HG02623 (cell line): ENCODE data around the gene CCDC39.

Source experiments
- ATAC-seq: cut with Tn5 transposase; IDR thresholded peaks from one replicate; pipeline ENCODE4 v1.9.1; 2021; ENCODE audit warnings: moderate library complexity; ENCODE audit not compliant: unreplicated experiment

CCDC39 gene

DNA sequence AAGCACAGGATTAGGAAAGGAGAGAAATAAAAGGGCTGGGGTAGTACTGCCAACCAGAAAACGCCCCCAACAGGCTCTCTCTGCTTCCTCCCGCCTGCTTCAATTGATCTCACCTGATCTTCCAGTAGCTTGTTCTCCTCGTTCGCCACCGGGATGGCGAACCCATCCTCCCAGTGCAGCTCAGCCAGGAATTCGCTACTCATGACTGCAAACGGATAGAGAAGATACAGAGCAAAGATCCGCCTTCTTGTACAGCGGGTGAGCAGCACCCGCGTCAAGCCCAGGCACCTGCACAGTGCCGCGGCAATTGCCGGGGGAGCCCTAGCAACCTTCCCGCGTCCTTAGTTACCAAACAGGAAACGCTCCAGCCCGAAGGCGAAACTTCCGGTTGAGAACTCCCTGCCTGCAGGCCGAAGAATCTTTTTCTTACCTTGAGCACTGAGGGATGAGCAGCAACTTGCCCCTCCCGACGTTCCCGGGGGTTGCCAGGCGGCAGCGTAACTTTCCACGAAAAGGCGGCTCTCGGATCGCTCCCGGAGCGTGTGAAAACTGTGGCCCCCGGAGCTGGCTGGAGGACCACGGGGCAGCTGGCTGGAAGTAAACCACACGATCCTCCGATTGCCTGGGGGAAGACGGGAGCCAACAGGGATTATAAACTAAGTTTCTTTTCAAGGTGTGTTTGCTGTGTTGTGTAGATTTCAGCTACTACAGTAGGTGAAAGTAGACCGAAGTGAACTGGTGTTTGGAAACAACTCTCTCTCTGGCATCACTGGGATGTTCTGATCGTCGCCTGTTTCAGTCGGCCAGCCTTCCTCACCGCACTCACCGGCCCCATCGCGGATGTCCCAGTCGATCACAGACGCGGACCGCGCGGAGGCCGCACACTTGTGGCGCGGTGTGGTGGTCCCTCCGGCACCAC lies at the start of gene CCDC39:
Gene CCDC39 (minus strand): TSS at position 312 of the 919 bp plus-strand sequence. CDS start 109 bp downstream, at position 203.
- ATAC-seq, result peak; percentile 97

DNA sequence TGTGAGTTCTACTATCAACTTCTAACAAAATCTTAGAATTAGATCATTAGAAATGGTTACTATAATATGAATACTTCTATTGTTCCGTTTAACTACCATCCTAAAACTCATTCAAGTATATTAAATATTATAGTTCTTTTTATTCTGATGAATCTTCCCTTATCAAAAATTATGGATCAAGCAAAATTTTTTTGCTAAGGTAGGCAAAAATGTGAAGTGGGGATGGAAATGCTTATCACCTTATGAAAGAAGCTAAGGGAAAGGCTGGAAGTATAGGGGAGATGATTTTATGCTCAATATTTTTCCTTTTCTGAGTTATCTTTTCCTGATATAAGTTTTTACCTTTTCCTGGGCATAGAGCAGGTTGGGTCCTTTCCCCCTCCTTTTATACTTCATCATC lies 40.7 kb upstream of the CCDC39 start:
- no peak for ATAC-seq

DNA sequence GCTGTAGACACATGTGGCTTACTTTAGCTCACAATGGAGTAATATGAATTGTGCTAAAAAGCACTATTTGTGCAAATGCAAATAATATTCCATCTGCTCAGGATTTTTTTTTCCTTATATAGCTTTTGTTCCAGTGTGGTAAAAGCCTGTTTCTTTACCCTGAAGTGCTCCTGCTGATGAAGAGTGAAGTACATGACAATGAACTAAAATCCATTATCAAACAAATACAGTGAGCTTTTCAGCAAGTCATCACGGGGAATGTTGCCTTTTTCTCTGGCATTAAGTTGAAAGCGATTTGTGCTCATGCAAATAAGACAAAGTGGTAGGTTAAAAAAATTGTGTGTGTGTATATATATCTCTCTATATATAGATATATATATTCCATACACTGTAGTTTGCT lies 28.6 kb upstream of the CCDC39 start:
- ATAC-seq, result no peak

DNA sequence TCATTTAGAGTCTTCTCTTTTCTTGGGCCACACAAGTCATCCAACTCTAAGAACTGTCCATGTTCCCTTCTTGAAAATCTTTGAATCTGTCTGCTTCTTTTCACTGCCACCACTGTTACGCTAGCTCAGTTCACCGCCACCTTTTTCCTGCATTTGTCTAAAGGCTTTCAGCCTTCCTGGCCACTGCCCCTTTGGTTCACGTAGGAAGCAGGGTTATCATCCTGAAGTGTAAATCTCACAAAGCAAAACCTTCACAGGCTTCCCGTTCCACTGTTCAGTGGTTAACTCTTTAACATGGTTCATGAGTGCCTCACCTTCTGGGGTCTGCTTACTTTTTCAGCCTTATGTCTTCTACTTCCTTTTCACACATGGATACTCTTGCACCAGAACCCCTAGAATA lies 26.3 kb upstream of the CCDC39 start:
- no peak for ATAC-seq

DNA sequence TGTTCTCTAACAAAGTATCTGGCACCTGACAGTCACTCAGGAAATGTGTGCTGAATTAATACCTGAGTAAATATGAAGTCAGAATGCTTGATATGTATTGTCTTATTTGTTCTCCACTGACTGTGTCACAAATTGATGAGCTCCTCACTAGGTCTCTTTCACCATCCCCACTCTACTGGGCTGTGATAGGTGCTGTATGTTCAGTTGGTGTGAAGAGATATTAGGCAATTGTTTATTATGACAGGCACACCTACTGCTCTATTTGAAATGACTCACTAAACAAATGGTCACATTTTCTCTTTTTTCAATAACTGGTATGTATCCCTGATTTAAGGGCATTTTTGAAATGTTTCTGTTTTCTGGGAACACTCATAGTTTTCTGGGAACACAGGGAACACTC lies 25.2 kb upstream of the CCDC39 start:
- ATAC-seq, result no peak

DNA sequence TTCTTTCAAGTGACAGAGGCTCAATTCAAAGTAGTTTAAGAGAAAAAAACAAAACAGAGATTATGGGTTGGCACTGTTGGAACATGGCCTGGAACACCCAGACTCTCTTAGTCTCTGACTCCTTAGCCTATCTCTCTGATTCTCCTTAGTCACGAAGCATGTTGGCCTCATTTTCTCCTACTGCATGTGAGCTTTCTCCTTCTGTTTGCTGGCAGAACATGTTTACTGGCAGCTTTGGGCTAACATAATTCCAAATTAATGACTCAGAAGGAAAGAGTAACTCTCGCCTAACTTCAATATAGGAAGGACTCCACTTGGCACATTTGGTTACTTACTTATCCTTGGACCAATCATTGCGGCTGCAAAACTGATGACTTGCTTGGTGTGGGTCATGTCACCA lies 21.7 kb upstream of the CCDC39 start:
- ATAC-seq, result no peak

DNA sequence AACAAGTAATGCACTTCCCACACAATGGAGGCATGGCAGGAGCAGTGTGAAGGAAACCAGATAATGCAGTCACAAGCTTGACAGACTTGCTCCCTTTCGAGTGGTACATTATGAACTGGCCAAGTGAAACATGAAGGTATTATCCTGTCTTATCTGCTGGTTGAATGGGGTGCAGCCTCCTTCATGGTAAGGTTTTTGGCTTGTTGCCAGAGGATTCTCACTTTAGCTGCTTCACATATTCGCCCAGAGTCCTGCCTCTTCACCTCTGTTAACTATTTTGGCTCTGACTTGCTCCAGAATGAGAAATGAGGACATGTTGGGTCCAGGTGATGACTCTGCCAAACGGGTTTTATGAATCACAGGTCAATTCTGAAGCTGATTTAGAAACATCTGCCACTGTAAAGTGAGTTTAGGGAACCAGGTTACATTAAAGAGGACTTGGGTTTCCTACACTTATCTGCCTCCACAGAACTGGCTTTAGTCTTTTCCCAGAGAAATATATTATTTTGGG lies 19.5 kb upstream of the CCDC39 start:
- ATAC-seq, result no peak

DNA sequence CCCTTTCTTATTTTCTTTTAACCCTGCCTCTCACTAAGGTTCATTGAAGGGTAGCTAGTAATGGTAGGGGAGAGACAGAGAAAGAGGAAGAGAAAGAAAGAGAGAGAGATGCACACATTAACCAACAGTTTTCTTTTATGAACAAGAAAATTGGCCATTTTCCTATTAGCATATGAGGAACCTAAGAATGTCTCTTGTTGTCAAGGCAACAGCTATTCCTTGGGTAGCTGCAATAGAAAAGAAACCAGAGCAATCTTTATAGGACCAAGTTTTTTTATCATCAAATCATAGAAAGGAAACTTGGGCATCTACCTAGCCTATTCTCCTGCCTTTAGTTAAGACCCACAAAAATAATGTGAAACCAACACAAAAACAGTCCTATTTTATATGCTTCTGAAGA lies 15.0 kb upstream of the CCDC39 start:
- no peak for ATAC-seq

DNA sequence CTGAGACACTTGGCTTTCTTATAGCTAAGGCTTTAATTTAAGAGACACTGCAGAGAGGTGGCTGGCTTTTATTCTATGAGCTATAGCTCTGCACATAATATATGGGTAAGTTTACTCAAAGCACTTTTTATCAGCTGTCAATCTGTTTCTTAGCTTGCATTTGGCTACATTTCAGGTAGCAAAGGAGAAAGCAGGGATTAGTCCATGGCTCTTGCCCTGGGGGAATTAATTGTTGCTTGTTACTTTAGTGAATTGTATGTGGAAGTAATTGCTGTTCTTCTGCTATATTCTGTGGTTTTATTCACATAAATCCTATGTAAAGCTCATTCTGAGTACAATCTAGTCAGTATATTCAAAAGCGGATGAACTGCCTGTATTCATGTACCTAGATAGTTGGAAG lies 14.4 kb upstream of the CCDC39 start:
- no peak for ATAC-seq

DNA sequence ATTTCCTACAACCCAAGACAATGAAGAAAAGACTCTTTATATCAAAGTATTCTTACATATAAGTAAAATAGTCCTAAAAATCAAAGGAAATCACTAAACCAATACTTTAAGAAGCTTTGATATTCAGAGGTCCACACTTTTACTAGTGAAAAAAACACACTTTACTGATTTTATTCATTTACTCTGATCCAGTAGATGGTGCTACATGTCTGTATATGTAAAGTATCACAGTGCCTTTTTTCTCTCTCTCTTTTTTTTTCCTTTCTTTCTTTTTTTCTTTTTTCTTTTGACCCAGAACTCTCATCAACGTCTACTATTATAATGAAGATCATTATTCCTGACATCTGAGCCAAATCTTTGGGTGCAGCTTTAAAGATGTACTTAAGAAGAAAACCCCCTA lies 10.8 kb upstream of the CCDC39 start:
- no peak for ATAC-seq

DNA sequence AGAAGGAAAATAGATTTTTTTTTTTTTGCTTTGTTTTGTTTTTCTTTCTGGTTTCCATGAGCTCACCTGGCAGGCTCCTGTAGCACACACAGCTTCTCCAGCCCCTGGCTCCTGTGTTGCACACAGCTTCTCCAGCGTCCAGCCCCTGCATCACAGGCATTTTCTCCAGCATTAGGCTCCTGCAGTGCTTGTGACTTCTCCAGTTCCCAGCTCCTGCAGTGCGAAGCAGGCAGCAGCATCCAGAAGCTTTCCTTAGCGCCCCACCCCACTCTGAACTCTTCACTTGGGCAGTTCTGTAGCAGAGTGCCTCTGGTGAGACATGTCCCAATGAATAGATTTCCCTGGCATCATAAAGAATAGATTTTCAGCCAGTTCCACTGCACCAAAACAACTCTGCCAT lies 5.5 kb upstream of the CCDC39 start:
- no peak for ATAC-seq

DNA sequence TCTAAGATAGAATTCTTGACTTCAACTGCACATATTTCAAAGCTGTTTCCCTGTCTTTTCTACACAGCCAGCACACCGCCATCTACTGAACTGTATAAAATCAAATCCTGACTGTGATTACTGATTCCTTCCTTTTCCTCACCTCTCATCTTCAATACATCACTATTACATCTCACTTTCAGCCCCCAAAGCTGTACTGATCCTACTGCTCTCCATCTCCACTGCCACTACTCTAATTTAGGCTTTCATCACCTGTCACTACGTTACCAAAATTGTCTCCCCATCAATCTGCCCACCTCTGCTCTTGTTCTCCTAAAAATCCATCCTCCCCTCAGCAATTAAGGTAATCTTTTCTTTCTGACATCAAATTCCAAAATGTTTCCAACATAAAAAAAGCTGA lies 4.5 kb upstream of the CCDC39 start:
- ATAC-seq, result no peak

DNA sequence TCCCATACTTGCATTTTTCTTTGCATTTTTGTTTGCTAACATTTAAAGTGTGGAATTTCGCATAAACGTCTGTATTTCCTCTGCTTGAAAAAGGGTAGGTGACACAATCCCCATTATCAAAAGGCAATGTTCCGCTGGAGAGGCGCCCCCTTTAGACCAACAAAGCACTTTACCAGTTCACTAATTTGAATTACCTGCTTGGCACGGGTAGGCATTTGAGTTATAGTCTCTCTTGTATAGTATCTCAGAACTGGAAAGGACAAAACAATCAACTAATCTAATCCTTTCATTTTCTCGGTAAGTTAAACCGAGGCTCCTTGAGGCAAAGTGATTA lies 775 bp upstream of the CCDC39 start:
- ATAC-seq, result peak; percentile 40

DNA sequence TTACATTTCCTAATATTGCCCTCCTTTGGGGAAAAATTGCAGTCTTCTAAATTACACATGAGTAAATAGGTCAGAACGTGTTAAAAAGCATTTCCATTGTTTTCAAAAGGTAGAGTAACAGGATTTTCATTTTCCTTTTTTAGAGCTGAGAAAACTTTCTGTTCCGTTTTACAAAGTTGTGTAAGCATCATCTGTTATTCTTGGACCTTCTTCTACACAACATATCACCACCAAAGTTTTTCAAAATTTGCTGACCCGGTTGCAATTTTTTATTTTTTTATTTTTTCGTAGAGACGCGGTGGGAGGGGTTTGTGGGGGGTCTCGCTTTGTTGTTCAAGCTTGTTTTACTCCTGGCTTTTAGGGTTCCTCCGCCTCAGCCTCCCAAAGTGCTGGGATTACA lies 1.1 kb downstream of the CCDC39 start:
- no peak for ATAC-seq

DNA sequence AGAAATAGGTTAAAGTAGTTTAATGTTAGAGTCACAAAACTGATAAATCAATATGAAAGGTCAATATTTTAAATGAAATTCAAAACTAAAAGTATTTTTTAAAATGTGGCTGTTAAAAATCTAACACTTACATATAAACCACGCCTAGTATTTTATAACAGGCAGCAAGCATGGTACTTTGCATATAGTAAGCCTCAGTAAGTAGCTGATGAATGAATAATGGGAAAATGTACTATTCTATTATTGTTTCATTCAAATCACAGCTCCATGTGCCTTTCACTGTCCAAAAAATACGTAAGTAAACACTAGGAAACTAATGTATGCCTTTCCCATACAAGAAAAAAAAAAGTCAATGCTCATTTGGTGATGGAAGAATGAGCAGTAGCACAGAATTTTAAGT lies 17.8 kb downstream of the CCDC39 start:
- ATAC-seq, result no peak

DNA sequence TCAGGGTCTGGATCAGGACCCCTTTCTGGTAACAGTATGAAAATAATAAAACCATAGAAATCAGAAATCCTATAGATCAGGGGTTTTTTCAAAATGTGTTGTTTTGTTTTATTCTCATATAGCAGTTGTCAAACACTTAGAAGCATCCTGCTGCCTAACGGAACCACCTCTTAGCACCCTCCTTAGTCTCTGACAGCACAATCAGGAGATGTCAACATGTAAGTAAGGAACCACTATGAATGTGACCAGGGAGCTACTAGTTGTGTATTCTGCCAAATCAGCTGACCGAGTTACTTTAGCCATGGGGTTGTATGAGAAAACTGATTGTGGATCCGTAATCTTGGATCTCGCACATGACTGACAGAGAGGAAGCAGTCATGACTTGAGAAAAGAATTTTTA lies 22.2 kb downstream of the CCDC39 start:
- ATAC-seq, result no peak

DNA sequence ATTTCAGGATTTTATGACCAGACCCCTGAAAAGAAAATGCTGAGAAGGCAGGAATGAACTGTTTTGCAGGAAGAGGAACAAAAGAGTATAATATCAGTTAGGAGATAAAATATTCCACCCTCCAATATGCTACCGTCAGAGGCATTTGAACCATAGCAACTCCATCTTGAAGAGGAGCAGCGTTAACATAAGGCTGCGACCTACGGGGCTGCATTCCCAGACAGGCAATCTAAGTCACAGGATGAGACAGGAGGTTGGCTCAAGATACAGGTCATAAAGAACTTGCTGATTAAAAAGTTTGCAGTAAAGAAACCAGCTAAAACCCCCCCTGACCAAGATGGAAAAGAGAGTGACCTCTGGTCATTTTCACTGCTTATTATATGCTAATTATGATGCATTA lies 22.9 kb downstream of the CCDC39 start:
- ATAC-seq, result no peak

DNA sequence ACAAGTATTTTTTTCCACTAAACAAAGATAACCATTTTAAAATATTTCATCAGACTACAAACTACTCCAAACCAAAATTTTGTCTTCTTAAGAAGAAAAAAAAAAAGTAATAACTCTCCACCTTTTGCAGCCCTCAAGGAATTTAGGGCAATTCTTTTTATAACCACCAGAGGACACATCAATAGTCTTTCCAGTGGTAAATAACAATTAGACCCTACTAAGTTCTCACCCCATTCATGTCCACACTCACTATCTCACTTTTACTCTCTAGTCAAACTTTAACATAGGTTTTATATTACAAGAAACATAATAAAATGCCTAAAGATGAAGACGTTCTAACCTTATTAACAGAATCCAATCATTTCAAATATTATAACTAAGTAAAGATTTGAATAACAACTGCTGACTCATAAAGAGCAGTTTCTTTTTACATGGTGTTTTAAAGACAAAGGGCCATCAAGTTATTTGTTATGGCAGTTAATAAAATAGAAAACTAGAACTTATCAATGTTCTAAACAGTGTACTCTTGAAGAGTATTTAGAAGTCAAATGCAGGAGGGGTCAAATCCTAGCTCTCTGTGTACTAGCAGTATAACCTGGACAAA lies 33.0 kb downstream of the CCDC39 start:
- ATAC-seq, result peak; percentile 58

DNA sequence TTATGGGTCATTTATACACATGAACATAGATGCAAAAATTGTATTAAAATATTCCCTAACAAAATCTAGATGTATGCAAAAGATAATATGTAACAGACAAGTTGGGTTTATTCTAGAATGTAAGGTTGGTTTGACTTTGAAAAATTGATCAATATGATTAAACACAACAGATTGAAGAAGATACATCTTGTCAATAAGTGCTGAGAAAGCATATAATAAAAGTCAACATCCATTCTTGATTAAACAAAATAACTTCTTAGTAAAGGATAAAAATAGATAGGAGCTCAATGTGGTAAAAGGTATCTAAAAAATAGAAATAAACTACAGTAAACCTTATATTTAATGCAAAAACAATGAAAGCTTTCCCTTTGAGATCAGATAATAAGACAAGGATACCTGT lies 38.3 kb downstream of the CCDC39 start:
- ATAC-seq, result no peak

DNA sequence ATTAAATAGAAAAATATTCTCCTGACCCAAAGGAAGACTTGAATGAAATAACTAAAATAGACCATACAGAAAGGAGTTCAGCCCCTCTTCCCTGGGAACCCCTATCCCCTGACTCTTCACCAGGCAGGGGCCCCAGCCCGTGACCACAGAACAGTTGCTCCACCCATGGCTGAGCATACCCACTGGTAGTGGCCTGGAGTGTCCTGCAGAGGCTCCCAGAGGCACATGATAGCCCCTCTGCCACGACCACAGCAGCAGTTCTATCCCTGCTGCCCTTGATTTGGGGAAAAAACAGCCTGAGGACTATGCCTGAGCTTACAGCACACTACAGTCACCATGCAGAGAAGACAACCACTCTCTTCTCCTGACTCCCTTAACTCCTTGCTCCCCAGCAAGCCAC lies 45.6 kb downstream of the CCDC39 start:
- no peak for ATAC-seq

DNA sequence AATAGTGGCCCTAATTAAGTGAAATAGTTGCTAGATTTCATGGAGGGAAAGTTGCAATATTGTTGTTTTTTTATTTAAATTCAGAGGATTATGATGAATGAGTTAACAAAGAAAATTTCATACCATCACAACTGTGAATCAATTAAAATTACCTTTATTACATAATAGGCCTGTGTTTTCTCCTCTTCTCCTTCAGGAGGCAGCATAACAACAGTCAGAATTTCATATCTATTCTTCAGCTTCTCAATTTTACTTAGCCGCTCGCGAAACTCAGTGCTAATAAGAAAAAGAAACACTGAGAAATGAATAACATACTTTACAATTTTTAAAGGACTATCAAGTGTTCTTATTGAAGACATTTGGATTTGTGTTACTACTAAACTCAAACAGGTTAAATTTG lies 48.0 kb downstream of the CCDC39 start:
- no peak for ATAC-seq

DNA sequence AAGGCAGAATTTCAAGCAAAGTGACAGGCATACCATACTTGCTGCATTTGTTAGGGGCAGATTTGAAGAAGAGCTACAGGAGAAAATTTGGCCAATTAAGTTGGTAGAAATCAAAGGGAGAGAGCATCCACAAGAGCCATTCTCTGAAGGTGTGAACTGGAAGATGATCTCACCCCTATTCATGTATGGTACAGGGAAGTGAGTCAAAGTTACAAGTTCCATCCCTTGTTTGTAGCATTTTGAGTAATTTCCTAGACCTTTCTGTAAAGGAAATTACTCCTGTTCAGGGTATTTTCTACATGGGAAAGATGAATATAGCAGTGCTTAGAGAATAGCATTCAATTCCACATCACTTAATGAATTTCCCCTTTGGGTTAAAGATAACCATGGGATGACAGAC lies 48.9 kb downstream of the CCDC39 start:
- no peak for ATAC-seq
